K562 (cell line): ENCODE data around the gene RNF212B. TPM values are rescaled to one million over a fixed set of nuclear protein-coding genes. Genes with fewer than 3 reads are reported as not detected.

ENCODE experiments used
- CHD1 ChIP-seq: fragments of 200-600 bp; sonication (generic); IDR thresholded peaks from one replicate; pipeline ENCODE4 v1.6.1; 2012; ENCODE audit warnings: mild to moderate bottlenecking, moderate library complexity, low read length, inconsistent platforms
- ESRRA ChIP-seq: fragments of 450-650 bp; IDR thresholded peaks from 2 replicates; pipeline ENCODE4 v1.6.1; 2014; ENCODE audit warnings: low read depth, mild to moderate bottlenecking, moderate library complexity, borderline replicate concordance
- IRF2 ChIP-seq: sonication (generic); formaldehyde crosslinking; IDR thresholded peaks from 2 replicates; pipeline ENCODE4 v1.8.1; 2022; ENCODE audit warnings: mild to moderate bottlenecking, missing genetic modification reagents
- JUNB ChIP-seq: fragments of 450-650 bp; formaldehyde crosslinking; conservative IDR thresholded peaks from 2 replicates; pipeline ENCODE4 v1.4.0; 2020; ENCODE audit warnings: mild to moderate bottlenecking
- SMARCE1 ChIP-seq: fragments of 450-650 bp; IDR thresholded peaks from 2 replicates; pipeline ENCODE4 v1.7.1; 2016; ENCODE audit warnings: mild to moderate bottlenecking
- ZC3H11A ChIP-seq: IDR thresholded peaks from 2 replicates; pipeline ENCODE4 v1.6.1; 2012; ENCODE audit warnings: low read depth, low read length, improper control_type of control experiment
- ZNF232 ChIP-seq: sonication (generic); formaldehyde crosslinking; IDR thresholded peaks from 2 replicates; pipeline ENCODE4 v1.8.0; 2022; ENCODE audit warnings: mild to moderate bottlenecking, missing genetic modification reagents
- ZNF431 ChIP-seq: sonication (generic); formaldehyde crosslinking; IDR thresholded peaks from 2 replicates; pipeline ENCODE4 v1.8.0; 2022; ENCODE audit warnings: mild to moderate bottlenecking, missing genetic modification reagents
- polyA plus RNA-seq, 8 experiments: library from polyadenylated mRNA; depleted of rRNA in 4 of 8; stranded (reverse) in 5 of 8; unstranded in 3 of 8; fragments of >200 nt; fragmentation: Nextera tagmentation in 2 of 8; fragmentation: Illumina TruSeq in 1 of 8; extraction: Ambion mirVana in 2 of 8; extraction: Trizol in 1 of 8; gene quantifications; 2 replicates each; pipeline versions ENCODE4 v1.2.1 to v1.2.3, GENCODE V29; 2011 to 2014; ENCODE audit warnings: inconsistent platforms in 1 of 8, missing spikeins in 1 of 8
- total RNA-seq, 7 experiments: library from RNA; depleted of rRNA in 6 of 7; stranded (reverse); fragments of >200 nt in 6 of 7; fragmentation: Illumina TruSeq in 2 of 7; extraction: Trizol in 2 of 7; gene quantifications; 2 replicates each; pipeline versions ENCODE4 v1.2.1 to v1.2.3, GENCODE V29; 2011 to 2021; ENCODE audit warnings: low replicate concordance in 1 of 7
- TF ChIP-seq, protein P1 (sequence below): fragments of 250-450 bp; sonication (Bioruptor Pico); IDR thresholded peaks from 2 replicates; pipeline ENCODE4 v1.5.0; 2022; ENCODE audit warnings: mild to moderate bottlenecking
- TF ChIP-seq, protein P2 (sequence below), 2 experiments: IDR thresholded peaks in 1 of 2; conservative IDR thresholded peaks in 1 of 2; 2 replicates each; pipeline ENCODE4 v1.6.1; 2016; ENCODE audit warnings: low read depth in 2 of 2, mild to moderate bottlenecking in 1 of 2, missing compliant biosample characterization in 1 of 2, missing genetic modification characterization in 1 of 2, moderate library complexity in 1 of 2
- TF ChIP-seq, protein P3 (sequence below), 2 experiments: fragments of 450-650 bp; formaldehyde crosslinking in 1 of 2; IDR thresholded peaks; 2 replicates each; pipeline versions ENCODE4 v1.4.0 to v1.6.1; 2014 to 2020; ENCODE audit warnings: mild to moderate bottlenecking in 2 of 2, borderline replicate concordance in 1 of 2, low read depth in 1 of 2

The RNF212B gene
- total and polyA plus RNA-seq, 9 of the 15 experiments (the other 6 are each of a cell fraction or from before 2014, with no cell fraction given), result 0.15 to 0.43 (median 0.27) TPM; not detected in 3

DNA sequence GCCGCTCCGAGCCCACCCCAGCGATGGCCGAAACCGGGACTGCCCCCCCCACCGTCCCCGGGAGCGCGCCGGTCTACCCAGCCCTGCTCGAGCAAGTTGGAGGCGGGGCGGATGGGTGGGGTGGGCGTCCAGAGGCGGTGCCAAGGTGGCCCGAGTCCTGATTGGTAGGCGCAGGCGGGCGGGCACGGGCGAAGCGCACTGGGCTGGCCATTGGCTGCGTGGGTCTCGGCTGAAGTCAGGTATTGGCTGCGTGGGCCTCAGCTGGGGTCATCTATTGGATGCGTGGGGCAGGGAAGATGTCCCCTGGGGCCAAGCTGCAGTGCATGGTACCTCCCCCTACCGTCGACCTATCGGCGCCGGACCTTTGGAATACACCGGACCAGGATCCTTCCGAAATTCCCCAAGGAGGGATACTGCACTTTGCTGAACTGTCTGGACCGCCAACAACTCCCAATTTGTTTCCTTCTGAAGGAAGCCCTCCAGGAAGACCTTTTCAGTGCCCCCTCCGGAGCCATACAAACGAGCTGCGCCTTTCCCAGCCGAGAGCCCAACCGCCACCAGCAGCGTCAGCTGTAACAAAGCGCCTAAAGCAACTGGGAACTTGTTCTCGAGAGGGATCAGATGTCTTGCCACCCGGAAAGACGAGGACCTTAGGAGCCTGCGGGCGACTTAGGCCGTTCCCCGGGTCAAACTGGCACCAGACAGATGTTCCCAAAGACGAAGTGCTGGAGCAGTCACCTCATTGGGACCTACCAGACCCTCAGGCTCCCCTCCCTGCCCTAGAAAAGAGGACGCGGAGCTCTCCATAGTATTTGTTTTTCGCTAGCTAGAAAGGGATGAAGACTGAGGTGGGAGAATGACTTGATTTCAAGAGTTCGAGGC, 48.5 kb downstream of the RNF212B start, which contains the start of gene HOMEZ (continued):
- no peak for TF ChIP-seq ZNF232 (CRISPR knock-in tag)
- TF ChIP-seq, protein P1, sequence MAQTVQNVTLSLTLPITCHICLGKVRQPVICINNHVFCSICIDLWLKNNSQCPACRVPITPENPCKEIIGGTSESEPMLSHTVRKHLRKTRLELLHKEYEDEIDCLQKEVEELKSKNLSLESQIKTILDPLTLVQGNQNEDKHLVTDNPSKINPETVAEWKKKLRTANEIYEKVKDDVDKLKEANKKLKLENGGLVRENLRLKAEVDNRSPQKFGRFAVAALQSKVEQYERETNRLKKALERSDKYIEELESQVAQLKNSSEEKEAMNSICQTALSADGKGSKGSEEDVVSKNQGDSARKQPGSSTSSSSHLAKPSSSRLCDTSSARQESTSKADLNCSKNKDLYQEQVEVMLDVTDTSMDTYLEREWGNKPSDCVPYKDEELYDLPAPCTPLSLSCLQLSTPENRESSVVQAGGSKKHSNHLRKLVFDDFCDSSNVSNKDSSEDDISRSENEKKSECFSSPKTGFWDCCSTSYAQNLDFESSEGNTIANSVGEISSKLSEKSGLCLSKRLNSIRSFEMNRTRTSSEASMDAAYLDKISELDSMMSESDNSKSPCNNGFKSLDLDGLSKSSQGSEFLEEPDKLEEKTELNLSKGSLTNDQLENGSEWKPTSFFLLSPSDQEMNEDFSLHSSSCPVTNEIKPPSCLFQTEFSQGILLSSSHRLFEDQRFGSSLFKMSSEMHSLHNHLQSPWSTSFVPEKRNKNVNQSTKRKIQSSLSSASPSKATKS, result no peak
- TF ChIP-seq, protein P2, sequence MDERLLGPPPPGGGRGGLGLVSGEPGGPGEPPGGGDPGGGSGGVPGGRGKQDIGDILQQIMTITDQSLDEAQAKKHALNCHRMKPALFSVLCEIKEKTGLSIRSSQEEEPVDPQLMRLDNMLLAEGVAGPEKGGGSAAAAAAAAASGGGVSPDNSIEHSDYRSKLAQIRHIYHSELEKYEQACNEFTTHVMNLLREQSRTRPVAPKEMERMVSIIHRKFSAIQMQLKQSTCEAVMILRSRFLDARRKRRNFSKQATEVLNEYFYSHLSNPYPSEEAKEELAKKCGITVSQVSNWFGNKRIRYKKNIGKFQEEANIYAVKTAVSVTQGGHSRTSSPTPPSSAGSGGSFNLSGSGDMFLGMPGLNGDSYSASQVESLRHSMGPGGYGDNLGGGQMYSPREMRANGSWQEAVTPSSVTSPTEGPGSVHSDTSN (CRISPR knock-in tag; IDR thresholded peaks at IDR 0.05; ENCODE audit: low read depth), result no peak
- TF ChIP-seq, protein P2 (tag; conservative IDR thresholded peaks at IDR 0.05; ENCODE audit: low read depth), result no peak
- TF ChIP-seq, protein P3, sequence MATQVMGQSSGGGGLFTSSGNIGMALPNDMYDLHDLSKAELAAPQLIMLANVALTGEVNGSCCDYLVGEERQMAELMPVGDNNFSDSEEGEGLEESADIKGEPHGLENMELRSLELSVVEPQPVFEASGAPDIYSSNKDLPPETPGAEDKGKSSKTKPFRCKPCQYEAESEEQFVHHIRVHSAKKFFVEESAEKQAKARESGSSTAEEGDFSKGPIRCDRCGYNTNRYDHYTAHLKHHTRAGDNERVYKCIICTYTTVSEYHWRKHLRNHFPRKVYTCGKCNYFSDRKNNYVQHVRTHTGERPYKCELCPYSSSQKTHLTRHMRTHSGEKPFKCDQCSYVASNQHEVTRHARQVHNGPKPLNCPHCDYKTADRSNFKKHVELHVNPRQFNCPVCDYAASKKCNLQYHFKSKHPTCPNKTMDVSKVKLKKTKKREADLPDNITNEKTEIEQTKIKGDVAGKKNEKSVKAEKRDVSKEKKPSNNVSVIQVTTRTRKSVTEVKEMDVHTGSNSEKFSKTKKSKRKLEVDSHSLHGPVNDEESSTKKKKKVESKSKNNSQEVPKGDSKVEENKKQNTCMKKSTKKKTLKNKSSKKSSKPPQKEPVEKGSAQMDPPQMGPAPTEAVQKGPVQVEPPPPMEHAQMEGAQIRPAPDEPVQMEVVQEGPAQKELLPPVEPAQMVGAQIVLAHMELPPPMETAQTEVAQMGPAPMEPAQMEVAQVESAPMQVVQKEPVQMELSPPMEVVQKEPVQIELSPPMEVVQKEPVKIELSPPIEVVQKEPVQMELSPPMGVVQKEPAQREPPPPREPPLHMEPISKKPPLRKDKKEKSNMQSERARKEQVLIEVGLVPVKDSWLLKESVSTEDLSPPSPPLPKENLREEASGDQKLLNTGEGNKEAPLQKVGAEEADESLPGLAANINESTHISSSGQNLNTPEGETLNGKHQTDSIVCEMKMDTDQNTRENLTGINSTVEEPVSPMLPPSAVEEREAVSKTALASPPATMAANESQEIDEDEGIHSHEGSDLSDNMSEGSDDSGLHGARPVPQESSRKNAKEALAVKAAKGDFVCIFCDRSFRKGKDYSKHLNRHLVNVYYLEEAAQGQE (IDR thresholded peaks at IDR 0.05; ENCODE audit: borderline replicate concordance), result peak; percentile 47
- TF ChIP-seq, protein P3 (CRISPR knock-in tag; IDR thresholded peaks at IDR 0.05; ENCODE audit: low read depth), result no peak
- TF ChIP-seq ZNF431 (CRISPR knock-in tag), result no peak; the same call in 1 of the 2 replicates
- TF ChIP-seq SMARCE1, result 0 out of 2 replicates have a peak, but pooled peaks have one; percentile 33
- TF ChIP-seq ESRRA, result peak; percentile 51
- no peak for TF ChIP-seq CHD1
- no peak for TF ChIP-seq ZC3H11A
- no peak for TF ChIP-seq IRF2 (CRISPR knock-in tag)
- no peak for TF ChIP-seq JUNB (CRISPR knock-in tag)
